ENCODE results near the gene CRABP2.

DNA sequence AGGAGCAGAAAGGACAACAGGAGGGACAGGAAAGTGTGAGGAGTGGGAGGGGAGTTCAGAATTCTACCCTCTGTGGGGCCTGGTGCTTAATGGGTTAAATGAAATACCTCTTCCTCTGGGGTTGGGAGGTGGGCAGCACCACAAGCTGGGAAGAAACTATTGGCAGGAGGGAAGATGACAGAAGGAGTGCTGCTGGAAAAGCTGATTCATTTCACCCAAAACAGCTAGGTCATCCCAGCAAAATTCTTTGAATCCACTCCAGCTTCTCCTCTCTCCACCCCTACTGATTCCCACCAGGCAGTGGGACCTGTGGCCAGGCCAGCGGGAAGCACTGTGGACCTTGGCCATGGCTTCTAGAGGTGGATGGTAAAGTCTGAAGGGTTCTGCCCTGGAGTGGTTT lies 50.7 kb downstream of the CRABP2 start:
- no peak for TF ChIP-seq ZNF616 (CRISPR knock-in tag; IDR thresholded peaks at IDR 0.05; ENCODE audit: low read depth)
- no peak for TF ChIP-seq PHF8 (CRISPR knock-in tag; IDR thresholded peaks at IDR 0.05)
- TF ChIP-seq, protein P1, sequence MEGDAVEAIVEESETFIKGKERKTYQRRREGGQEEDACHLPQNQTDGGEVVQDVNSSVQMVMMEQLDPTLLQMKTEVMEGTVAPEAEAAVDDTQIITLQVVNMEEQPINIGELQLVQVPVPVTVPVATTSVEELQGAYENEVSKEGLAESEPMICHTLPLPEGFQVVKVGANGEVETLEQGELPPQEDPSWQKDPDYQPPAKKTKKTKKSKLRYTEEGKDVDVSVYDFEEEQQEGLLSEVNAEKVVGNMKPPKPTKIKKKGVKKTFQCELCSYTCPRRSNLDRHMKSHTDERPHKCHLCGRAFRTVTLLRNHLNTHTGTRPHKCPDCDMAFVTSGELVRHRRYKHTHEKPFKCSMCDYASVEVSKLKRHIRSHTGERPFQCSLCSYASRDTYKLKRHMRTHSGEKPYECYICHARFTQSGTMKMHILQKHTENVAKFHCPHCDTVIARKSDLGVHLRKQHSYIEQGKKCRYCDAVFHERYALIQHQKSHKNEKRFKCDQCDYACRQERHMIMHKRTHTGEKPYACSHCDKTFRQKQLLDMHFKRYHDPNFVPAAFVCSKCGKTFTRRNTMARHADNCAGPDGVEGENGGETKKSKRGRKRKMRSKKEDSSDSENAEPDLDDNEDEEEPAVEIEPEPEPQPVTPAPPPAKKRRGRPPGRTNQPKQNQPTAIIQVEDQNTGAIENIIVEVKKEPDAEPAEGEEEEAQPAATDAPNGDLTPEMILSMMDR (CRISPR knock-in tag; IDR thresholded peaks at IDR 0.05), result no peak
- no peak for TF ChIP-seq YY1 (IDR thresholded peaks at IDR 0.05; ENCODE audit: insufficient read depth, insufficient replicate concordance, low read depth, low read length)
- no peak for TF ChIP-seq JUNB (CRISPR knock-in tag; IDR thresholded peaks at IDR 0.05; ENCODE audit: borderline replicate concordance)
- TF ChIP-seq TAF1 (CRISPR knock-in tag; IDR thresholded peaks at IDR 0.05), result no peak
- TF ChIP-seq RFX1 (IDR thresholded peaks at IDR 0.05), result no peak
- TF ChIP-seq, protein P2, sequence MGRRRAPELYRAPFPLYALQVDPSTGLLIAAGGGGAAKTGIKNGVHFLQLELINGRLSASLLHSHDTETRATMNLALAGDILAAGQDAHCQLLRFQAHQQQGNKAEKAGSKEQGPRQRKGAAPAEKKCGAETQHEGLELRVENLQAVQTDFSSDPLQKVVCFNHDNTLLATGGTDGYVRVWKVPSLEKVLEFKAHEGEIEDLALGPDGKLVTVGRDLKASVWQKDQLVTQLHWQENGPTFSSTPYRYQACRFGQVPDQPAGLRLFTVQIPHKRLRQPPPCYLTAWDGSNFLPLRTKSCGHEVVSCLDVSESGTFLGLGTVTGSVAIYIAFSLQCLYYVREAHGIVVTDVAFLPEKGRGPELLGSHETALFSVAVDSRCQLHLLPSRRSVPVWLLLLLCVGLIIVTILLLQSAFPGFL (CRISPR knock-in tag; IDR thresholded peaks at IDR 0.05), result no peak
- TF ChIP-seq CREB1 (IDR thresholded peaks at IDR 0.05), result no peak
- TF ChIP-seq CREB1 (CRISPR knock-in tag; IDR thresholded peaks at IDR 0.05), result no peak
